Hematopoietic multipotent progenitor cell treated with erythropoietin and hydrocortisone succinate and interleukin-3 and kit ligand, for 8 days (in vitro differentiated cells): ENCODE results near the gene EBF3.
"Not testable (repeated sequence)": the region's sequence is repeated elsewhere in the genome, so short reads cannot be mapped to it uniquely, and the experiment has no call there.

Experiments used
- DNase-seq: peaks from one replicate; pipeline ENCODE4 v3.0.0-alpha.2; 2015

EBF3 gene

DNA sequence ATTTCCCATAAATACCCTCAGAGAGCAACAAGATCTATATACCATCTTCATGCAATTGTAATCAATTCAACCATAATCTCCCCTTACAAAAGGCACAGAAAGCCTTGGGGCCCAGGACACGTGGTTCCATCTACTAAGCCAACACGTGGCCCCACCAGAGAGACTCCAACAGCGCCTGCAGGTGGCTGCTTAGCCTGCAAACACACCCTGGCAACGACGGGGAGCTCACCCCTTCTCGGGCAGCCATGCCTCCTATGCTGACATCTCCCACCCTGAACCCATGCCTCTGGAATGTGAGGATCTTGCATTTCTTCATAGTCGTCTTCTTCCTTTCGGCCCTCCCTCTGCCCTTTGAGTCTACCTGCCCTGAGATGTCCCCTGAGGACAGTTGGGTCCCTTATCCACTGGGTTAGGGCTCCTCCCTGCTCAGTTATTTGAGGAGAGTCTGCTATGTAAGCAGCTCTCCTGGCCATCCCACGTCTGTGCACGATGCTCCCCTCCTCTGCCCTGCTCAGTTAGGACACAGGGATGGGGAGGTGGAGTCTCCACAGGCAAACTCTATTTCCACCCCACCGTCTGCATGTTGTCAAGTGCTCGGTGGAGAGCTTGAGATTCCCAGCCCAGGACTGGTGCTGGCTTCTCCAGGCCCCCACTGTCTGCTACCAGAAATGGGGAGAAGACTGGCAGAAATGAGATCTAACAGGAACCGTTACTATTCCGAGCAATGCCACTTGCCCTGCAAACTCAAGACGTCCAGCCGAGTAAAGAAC is 36.5 kb downstream of the EBF3 start:
- no peak for DNase-seq

DNA sequence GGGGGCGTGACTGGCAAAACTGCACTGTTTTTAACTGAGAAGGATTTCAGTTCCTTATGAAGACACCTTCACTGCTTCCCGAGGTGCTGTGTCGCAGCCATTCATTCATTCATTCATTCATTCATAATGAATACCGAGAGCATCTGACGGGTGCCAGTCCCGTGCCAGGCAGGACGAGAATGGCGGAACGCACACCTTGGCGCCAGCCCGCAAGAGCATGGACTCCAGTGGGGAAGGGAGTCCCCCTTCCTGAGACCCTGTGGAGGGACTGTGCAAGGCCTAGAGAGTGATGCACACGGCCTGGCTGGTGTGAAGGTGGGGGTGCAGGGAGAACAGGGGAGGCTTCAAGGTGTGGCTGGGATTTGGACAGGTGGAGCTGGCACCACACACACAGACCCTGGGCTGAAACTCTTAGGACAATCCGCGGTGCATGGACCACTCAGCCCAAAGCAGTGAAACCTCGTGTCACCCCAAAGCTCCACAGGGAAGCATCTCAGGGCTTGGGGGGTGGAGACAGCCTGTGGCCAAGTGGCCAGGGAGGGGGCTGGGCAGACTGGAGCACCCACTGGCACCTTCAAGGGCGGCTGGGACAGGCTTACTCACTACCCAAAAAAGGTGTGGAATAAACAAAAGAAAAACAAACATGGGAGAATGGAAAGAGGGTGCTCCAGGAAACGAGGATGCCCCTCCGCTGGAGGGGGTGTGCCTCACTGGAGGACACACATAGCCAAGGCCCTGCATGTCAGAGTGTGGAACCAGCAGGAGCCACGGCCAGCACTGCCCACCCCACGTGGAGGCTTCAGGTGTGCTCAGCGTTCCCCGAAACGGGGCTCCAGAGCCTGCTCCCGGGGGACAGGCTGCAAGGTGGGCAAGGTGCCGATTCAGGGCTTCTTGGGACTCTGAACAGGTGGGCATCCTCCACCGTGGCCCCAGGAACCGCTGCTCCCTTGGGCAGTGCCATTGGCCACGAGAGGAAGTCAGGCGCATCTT is 37.7 kb downstream of the EBF3 start:
- DNase-seq, result no peak

DNA sequence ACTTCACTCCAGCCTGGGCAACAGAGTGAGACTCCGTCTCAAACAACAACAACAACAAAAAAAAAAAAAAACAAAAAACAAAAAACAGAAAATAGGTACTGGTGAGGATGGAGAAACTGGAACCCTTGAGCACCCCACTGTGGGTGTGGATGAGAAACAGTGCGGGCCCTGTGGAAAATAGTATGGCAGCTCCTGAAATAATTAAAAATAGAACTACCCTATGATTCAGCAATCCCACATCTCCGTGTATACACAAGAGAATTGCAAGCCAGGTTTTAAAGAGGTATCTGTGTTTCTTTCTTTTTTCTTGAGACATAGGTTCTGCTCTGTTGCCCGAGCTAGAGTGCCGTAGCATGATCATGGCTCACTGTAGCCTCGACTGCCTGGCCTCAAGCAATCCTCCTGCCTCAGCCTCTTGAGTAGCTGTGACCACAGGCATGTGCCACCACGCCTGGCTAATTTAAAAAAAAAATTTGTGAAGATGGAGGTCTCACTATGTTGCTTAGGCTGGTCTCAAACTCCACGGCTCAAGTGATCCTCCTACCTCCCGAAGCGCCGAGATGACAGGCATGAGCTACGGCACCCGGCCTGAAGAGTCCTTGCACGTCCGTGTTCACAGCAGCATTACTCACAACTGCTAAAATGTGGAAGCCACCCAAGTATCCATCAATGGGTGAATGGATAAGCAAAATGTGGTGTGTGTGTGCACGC is 39.5 kb downstream of the EBF3 start:
- no peak for DNase-seq

DNA sequence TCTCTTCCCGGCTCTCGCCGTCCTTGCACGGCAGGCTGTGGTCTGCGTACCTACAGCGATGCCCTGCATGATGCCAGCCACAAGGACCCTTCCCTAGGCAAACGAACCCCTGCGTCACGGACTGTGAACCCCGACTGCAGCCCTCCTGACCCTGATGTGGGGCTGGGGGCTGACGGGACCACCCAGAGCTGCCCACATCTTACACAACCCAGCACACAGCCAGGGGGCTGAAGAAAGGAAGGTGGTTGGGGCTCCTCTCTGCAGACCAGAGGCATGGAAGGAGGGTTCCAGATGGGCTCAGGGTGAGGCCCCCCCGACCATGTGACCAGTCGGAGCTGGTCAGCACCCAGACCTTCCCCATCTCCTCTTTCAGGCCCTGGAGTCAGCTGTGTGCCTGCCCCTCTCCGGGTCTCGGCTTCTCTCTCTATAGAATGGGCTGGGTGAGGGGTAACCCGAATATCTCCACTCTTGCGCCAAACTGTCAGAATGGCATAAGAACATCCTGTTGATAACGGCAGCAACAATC is 41.4 kb downstream of the EBF3 start:
- DNase-seq, result no peak

DNA sequence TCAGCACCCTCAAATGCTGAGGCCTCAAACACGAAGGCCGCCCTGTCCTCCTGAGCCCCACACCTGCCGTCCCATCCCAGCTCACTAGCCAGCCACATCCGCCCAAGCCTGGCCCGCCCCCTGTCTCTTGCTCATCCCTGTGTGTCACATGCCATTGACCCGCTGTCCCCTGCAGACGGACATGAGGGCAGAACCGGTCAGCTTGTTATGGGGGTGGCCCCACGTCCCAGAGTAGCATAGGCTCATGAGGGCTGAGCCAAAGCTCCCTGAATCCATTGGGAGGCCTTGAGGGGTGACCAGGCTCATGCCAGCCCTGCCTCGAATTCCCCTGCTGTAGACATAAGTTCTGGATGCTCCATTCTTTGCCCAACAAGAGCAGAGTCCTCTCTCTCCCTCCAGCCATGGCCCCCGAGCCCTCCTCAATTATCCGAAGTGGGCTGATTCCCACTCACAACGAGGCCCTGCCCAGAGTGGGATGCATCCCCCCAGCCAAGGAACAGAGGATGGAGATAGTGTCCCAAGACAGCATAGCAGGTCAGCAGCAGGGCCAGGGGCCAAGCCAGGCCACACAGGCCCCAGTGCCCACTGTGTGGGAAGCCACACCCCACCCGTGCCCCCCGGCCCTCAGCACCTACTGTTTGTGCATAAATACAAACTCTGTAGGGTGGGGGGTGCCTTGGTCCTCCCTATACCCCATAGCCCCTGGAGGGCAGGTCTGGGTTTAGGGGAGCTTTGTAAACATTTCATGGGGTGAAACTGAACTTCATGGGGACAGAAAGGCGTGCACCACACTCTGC is 42.1 kb downstream of the EBF3 start:
- DNase-seq, result no peak

DNA sequence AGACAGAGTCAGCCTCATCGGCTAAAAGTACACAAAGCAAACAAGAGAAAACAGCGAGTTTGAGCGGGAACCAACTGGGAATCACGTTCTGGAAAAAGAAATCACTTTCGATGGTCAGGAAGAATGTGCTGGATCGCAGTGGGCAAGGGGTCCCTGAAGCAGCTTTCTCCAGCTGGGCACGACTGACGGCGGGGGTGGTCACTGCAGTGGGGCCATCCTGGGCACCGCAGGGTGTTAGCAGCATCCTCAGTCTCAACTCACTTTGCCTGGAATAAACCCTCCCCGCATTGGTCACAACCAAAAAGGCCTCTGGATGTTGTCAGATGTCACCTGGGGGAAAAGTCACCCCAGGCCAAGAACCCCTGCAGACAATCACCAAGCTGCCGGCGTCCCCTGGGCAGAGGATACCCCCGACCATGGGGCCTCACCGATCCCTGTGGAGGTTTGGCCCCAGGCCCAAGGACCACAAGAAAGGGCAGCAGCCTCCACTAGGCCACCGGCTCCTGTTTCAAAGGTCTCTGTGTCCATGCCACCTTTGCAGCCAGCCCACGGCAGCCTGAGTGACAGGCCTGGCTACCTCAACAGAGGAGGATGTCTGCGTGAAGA is 42.9 kb downstream of the EBF3 start:
- no peak for DNase-seq

DNA sequence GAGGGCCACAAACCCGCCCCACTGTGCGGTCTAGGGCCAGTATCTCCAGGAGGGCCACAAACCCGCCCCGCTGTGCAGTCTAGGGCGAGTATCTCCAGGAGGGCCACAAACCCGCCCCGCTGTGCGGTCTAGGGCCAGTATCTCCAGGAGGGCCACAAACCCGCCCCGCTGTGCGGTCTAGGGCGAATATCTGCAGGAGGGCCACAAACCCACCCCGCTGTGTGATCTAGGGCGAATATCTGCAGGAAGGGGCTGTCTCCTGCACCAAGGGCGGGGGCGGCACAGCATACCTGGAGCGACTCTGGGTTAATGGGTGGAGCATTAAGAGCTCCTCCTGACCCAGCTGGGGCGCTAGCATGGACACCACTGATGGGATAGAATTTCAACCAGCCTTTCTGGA is 43.9 kb downstream of the EBF3 start:
- DNase-seq, result not testable (repeated sequence)

DNA sequence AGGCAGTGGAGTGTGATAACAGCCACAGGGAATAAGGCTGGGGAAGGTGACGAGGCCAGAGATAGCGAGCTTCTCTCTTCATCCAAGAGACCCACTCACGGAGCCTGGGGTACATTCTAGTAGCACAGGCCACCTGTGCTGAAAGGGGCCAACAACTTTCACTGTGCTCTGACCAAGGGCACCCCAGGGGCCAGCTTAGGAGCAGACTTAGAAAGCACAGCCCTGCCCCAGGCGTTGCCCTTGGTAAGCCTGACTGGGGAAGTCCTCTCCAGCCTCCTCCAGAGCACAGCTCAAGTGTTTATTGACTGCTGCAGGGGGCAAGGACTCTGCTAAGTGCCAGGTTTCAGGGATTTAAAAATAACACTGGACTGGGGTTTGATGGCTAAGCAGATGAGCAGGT is 44.7 kb downstream of the EBF3 start:
- no peak for DNase-seq

DNA sequence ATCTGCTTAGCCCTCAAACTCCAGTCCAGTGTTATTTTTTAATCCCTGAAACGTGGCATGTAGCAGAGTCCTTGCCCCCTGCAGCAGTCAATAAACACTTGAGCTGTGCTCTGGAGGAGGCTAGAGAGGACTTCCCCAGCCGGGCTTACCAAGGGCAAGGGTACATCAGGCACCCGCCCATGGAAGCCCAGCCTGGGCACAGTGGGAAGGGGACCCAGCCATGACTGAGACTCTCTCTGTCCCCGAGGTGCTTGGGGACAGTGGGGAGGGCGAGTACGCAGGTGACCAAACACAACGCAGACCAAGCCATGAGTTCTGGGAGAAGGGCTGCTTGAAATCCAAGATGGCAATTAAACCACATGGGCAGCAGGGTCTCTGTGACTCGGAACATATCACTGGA is 45.2 kb downstream of the EBF3 start:
- DNase-seq, result no peak

DNA sequence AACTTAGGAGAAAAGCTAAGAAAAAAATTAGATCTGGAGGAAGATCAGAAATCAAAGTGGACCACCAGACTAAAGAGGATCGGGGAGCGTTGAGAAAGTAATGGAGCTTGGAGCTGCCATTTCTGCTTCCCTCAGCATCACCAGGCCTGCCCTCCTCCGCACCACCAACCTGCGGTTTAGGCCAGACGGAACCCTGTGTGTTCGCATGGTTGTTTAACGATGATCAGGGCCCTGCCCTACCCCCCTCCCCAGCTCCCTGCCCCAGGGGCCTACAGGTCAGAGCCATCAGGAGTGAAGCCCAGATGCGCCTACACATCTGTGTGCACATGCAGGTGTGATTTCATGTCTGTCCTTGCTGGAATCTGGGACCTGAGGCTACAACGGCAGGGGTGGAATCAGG is 45.7 kb downstream of the EBF3 start:
- DNase-seq, result no peak

DNA sequence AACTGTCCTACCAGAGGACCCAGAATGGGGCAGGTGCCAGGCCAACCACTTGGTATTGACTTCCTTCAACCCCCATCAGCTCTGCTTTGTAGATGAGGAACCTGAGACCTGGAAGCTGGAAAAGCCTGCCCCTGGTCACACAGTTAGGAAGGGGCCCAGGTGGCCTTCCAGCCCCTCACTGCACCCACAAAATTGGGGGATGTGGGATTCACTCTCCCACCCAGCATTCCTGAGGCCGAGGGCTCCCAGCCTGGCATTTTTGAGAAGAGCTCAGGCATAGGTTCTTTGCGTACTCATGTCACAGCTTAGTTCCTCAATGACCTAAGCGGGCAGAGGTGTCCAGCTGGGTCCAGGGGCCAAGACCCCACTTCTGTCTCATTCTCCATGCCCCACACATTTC is 46.1 kb downstream of the EBF3 start:
- DNase-seq, result no peak

DNA sequence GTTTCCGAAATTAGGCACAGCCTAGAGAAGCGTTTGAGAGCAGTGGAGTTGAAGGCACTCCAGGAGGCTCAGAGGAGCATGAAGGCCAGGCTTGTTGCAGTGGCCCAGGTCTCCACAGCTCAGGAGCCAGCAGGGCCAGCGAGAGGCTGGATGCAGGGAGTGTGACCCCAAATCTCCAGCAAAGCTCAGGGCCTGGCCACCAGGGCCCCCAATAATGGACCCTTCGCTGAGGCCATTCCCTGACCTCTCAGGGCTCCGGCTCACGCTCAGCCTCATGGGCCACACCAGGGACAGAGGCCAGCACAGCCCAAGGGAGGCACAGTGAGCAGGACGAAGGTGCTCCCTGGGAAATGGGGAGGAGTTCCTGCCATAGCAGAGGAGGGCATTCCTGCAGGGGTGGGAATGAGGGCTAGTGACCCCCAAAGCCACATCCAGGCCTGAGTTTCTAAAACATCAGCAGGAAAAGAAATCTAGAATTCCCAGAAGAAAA is 47.5 kb downstream of the EBF3 start:
- DNase-seq, result no peak

DNA sequence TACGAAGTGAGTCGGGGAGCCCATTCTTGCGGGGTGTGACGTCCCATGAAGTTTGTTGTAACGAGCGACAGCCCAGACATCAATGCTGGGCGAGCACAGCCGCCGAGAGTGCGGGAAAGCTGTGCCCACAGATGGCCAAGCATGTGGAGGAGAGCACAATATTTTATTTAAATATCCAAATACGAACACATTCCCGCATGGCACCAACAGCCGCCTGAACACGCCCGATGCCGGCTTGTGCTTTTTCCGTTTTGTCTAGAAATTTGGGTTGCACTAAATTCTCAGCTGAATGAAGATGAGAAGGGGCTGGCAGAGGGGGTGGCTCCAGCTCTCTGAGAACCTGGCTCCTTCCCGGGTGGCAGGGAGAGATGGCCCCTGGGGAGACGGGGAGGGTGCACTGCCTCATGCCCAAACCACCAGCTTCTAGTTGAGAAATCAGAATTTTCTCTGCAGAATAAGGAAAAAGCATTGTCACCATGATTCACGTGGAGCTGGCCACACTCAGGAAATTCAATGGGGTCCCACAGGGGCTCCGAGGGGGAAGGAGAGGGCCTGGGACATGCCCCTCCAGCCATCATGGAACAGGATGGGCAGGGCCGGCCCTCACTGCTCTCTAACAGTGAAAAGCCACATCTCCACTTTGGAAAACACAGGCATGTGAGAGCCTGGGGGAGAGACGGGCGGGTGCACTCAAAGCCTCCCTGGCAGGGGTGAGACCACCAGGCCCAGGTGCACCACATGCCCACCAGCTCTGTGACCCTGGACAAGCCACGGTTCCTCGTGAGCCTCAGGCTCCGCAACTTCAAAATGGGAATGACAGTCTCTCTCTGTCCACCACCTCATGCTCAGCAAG is 48.3 kb downstream of the EBF3 start:
- DNase-seq, result no peak

DNA sequence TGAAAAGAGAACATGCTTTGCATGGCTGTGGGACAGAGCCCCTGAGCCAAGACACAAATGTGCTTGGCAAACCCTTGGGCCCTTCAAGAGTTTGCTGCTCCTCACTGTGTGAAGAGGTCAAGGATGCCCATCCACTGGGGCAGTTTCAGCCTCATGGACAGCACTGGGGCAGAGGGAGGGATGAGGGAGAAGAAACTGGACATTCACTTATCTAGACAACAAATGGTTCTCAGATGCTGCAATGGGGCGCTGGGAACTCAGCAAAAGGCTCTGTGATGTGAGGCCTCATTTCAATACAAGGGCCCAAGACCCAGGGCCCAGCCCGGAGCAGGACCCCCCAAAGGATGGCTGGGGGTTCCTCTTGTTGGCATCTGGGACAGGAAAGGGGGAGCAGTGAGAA is 49.1 kb downstream of the EBF3 start:
- no peak for DNase-seq

DNA sequence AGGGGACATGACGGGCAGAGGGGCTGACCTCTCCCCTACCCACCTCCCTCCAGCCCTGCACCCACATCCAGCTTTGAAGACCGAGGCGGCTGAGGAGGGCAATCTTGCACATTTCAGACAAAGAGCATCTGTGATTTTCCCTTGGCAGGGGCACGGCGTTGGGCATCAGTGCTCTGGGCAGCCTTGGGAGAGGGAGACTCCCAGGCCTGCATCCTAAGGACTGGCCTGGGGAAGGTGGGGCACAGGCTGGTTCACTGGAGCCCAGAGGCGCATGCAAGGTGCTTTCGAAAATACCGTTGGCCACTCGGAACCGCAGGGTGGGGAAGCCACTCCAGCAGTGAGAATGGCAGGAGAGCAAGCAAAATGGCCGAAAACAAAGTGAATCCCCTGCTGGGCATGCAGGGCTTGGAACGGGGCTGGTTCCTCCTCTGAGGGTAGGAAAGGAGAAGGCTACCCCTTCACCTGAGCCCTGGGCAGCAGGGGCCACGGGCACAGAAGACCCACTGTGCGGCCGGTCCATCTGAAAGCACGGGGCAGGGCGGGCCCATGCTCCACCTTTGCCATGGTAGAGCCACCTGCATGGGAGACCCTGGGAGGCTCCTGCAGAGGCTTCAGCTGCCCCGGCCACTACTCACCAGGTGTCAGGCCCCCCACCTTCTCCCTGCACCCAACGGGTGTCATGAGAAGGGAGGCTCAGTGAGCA is 49.8 kb downstream of the EBF3 start:
- no peak for DNase-seq

DNA sequence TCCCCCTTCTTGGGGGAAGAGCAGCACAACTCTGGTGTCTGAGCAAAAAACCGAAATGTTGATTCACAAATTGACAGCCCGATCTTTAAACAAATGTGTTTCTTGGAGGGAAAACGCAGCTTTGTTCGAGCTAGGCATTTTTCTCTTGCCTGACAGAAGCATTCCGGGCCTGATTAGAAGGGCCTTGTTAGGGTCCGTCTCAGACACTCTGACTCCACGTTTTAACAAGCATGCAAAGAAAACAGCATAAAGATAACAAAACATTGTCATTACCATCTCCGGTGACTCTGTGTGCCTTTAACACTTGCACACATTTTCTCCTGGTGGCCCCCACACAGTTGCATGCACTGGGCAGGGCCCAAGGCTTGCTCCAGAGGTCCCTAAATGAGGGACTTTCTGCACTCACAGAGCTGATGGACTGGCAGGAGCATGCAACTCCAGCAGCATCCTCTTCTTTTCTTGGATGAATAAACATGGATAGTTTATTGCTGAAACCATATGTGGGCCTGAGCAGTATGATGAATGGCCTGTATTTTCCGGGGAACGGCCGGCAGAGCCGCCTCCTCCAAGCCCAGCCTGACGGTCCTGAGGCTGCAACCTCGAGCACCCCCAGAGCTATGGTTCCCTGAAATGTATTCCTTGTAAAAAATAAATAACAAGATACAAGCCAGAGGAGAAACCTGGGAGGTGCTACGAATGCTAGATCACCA is 50.9 kb downstream of the EBF3 start:
- no peak for DNase-seq

DNA sequence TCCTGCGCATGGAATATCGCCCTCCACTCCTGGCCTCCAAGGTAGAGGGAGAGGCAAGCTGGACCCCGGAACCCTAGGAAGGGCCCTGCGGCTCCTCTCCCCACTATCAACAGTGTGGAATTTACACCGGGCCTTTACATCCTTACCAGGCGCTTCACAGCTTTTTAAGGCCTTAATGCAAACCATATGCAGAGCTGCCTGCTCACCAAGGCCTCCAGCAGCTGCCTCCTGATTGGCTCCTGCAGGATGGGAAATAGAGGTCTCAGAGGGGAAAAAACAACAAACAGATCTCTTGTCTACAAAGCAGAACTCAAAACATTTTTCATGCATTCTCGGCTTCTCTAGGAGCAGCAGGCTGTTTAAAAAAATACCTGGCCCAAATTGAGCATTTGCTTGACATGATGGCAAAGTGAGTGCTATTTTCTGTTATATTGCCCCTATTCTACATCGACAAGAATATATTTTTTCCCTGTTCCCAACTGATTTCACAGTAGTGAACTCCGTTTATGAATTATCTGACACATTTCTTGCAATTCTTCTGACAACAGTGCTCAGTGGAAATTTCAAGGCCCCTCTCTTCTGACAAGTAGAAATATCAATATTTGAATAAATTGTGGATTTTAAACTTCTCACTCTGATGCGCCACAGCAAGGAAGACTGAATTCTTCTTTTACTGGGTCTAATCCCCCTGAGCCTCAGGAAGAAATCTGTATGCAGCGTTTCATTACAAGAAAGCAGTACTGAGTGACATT is 51.7 kb downstream of the EBF3 start:
- no peak for DNase-seq

DNA sequence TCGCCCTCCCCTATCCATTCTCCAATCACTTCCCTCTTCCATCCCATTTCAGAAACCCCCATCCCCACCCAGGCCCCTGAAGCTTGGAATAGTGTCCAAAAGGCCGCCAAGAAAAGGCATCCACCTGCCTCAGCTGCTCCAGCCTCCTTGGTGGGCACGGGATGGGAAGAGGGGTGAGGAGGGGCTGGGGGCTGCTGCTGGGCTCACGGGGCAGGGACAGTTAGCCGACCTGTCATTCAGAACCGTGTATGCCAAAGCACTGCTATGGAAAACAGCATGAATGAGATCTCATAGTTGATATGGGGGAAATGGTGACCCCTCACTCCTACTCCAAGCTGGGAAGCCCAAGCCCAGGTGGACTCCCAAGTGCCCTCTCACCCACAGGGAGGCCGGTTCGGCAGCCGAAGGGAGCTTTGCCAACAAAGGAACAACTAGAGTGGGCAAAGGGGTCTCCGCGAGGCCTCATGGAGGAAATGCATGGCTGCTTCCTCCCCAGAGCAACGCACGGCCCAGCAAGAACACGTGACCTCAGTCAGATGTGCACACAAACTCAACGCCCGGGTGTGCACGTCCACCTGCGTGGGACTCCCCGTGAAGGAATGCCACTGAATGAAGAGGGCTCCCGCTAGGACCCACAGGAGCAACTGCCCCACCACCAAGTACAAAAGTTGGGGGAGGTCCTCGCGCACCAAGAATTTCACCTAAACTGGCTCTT is 52.5 kb downstream of the EBF3 start:
- no peak for DNase-seq
